ENCODE measurements around the gene ZSWIM8.

DNA sequence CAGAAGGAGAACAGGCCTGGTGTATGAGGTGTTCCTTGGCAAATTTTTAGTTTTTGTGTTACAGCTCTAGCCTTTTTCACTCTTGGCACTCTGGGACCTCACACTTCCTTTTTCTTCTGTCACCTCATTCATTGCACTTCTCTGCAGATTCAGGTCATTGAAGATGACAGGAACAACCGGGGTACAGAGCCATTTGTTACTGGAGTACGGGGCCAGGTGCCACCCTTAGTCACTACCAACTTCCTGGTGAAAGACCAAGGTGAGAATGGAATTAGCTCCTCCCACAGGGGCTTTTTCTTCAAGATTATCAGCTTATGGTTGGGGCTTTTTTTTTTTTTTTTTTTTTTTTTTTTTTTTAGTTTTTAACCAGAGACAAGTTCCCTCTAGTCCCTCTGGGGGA lies 22.1 kb upstream of the ZSWIM8 start:
- TF ChIP-seq, protein P1, sequence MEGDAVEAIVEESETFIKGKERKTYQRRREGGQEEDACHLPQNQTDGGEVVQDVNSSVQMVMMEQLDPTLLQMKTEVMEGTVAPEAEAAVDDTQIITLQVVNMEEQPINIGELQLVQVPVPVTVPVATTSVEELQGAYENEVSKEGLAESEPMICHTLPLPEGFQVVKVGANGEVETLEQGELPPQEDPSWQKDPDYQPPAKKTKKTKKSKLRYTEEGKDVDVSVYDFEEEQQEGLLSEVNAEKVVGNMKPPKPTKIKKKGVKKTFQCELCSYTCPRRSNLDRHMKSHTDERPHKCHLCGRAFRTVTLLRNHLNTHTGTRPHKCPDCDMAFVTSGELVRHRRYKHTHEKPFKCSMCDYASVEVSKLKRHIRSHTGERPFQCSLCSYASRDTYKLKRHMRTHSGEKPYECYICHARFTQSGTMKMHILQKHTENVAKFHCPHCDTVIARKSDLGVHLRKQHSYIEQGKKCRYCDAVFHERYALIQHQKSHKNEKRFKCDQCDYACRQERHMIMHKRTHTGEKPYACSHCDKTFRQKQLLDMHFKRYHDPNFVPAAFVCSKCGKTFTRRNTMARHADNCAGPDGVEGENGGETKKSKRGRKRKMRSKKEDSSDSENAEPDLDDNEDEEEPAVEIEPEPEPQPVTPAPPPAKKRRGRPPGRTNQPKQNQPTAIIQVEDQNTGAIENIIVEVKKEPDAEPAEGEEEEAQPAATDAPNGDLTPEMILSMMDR (IDR thresholded peaks at IDR 0.05; ENCODE audit: poor library complexity), result no peak
- no peak for TF ChIP-seq EZH2 (IDR thresholded peaks at IDR 0.05; ENCODE audit: borderline replicate concordance)
- no peak for TF ChIP-seq EZH2phosphoT487 (IDR thresholded peaks at IDR 0.05; ENCODE audit: low read depth, severe bottlenecking, unreplicated experiment)

Data from hepatocyte (in vitro differentiated cells).